Prostate gland (tissue), 2 donors: ENCODE results near the gene PCBP1. TPM values are rescaled to one million over a fixed set of nuclear protein-coding genes. Genes with fewer than 3 reads are reported as not detected.

Source experiments
- DNase-seq: peaks from one replicate; pipeline ENCODE4 v3.0.0-alpha.2; 2019; ENCODE audit warnings: low spot score
- H3K27ac ChIP-seq, 2 donors: fragments of 200-600 bp; sonication (generic); 2 replicates each; pipeline ENCODE4 v1.5.1; 2017 to 2019
- H3K27me3 ChIP-seq: fragments of 200-600 bp; sonication (generic); replicated peaks from 2 replicates; pipeline ENCODE4 v1.5.1; 2019; ENCODE audit not compliant: insufficient read depth
- H3K36me3 ChIP-seq, 2 donors: fragments of 200-600 bp; sonication (generic); 1 replicate in 1 of 2; 2 replicates in 1 of 2; pipeline versions ENCODE4 v1.5.1 to v1.8.1; 2017 to 2019
- H3K4me1 ChIP-seq: fragments of 200-600 bp; sonication (generic); replicated peaks from 2 replicates; pipeline ENCODE4 v1.5.1; 2019
- H3K4me3 ChIP-seq, 2 donors: fragments of 200-600 bp; sonication (generic); 2 replicates each; pipeline ENCODE4 v1.5.1; 2017 to 2019
- H3K9me3 ChIP-seq: fragments of 200-600 bp; sonication (generic); 2 replicates; pipeline ENCODE4 v1.5.1; 2017
- CTCF ChIP-seq, 4 experiments: fragments of 200-600 bp in 2 of 4; fragments of 450-650 bp in 2 of 4; sonication (generic) in 2 of 4; IDR thresholded peaks; 1 replicate in 3 of 4; 2 replicates in 1 of 4; pipeline ENCODE4 v1.5.1; 2016 to 2019; ENCODE audit warnings: antibody characterized with exemption in 4 of 4, mild to moderate bottlenecking in 2 of 4, moderate library complexity in 2 of 4
- POLR2A ChIP-seq: fragments of 450-650 bp; IDR thresholded peaks from one replicate; pipeline ENCODE4 v1.6.1; 2016; ENCODE audit warnings: antibody characterized with exemption, mild to moderate bottlenecking
- POLR2AphosphoS5 ChIP-seq: sonication (generic); formaldehyde crosslinking; IDR thresholded peaks from one replicate; pipeline ENCODE4 v1.6.1; 2017; ENCODE audit warnings: antibody characterized with exemption
- WGBS: methylation state at CpG from one replicate; pipeline ENCODE4 v1.1.5; 2018; 5-methylcytosine and 5-hydroxymethylcytosine counted together
- intact Hi-C: fragments of 100-400 bp; cut with DNase I; formaldehyde crosslinking; loops from one replicate; pipeline ENCODE4 v1.14.2; 2022
- total RNA-seq, 2 donors: library from RNA; depleted of rRNA; stranded (reverse); fragments of >200 nt; gene quantifications; one replicate each; pipeline ENCODE4 v1.1.0, GENCODE V29; 2016

PCBP1 gene
- total RNA-seq, 2 donors from 2014 or later = 166 to 219 TPM

- H3K36me3 ChIP-seq = no peaks in the 10 kb centered on the region
- no peak for DNase-seq
- intact Hi-C loops = loop anchor here (5.0 to 10.0 kb wide), 2 partner anchors 104 to 156 kb away; partner anchors contain the start of genes C2orf42 and TIA1
- WGBS = 3% methylated on average over 8 of the region's 8 CpGs
- peak overlapping the region; percentile 98 to 100 for H3K27ac ChIP-seq
- H3K4me1 ChIP-seq = peaks cover 14% of the 10 kb centered on the region
- TF ChIP-seq CTCF (IDR thresholded peaks at IDR 0.05) = no peak
- no peak for TF ChIP-seq POLR2AphosphoS5
- TF ChIP-seq POLR2A = no peak
- no peaks in the 10 kb centered on the region for H3K27me3 ChIP-seq
- no peaks in the 10 kb centered on the region for H3K9me3 ChIP-seq
- H3K4me3 ChIP-seq = peak overlapping the region; percentile 70 to 80
These were observed 1.4 kb downstream of the PCBP1 start for GRCh38 chr2:70088598-70089219.

GRCh38 chr2:70089220-70089982 is 2.1 kb downstream of the PCBP1 start:
- Histone ChIP-seq H3K27ac (peak overlapping the region; percentile 98 to 100), H3K4me1 (peaks cover 13% of the 10 kb centered on the region), H3K27me3 (no peaks in the 10 kb centered on the region), H3K4me3 (peak overlapping the region; percentile 70 to 80), H3K9me3 (no peaks in the 10 kb centered on the region), H3K36me3 (no peaks in the 10 kb centered on the region)
- 11% methylated on average over 11 of the region's 11 CpGs for WGBS
- intact Hi-C loops = loop anchor here (5.0 to 10.0 kb wide), 2 partner anchors 103 to 155 kb away; partner anchors contain the start of genes C2orf42 and TIA1
- DNase-seq = no peak
- TF ChIP-seq POLR2A = peak; percentile 44
- TF ChIP-seq POLR2AphosphoS5 = peak; percentile 3
- no peak for TF ChIP-seq CTCF (IDR thresholded peaks at IDR 0.05)

- Histone ChIP-seq H3K27me3 (no peaks in the 10 kb centered on the region), H3K4me1 (peaks cover 8% of the 10 kb centered on the region), H3K36me3 (no peaks in the 10 kb centered on the region), H3K27ac (peak overlapping the region; percentile 35 to 100), H3K4me3 (peak overlapping the region in 1 of 2 donors; percentile 80), H3K9me3 (no peaks in the 10 kb centered on the region)
- intact Hi-C loops = loop anchor here (5.0 to 10.0 kb wide), 2 partner anchors 102 to 155 kb away; partner anchors contain the start of genes C2orf42 and TIA1
- DNase-seq = no peak
- TF ChIP-seq CTCF (IDR thresholded peaks at IDR 0.05) (no peak), POLR2A (no peak), POLR2AphosphoS5 (no peak)
- 61% methylated on average over 6 of the region's 6 CpGs for WGBS
These were observed 2.8 kb downstream of the PCBP1 start for GRCh38 chr2:70089983-70090525.

GRCh38 chr2:70090706-70091334 is 3.5 kb downstream of the PCBP1 start:
- TF ChIP-seq POLR2A (no peak), CTCF (IDR thresholded peaks at IDR 0.05) (no peak), POLR2AphosphoS5 (no peak)
- WGBS = 97% methylated on average over 4 of the region's 4 CpGs
- DNase-seq = no peak
- no peak overlapping the region for H3K4me3 ChIP-seq
- no peak overlapping the region for H3K27ac ChIP-seq
- H3K27me3 ChIP-seq = no peaks in the 10 kb centered on the region
- intact Hi-C loops = no loop called here
- no peaks in the 10 kb centered on the region for H3K36me3 ChIP-seq
- H3K9me3 ChIP-seq = no peaks in the 10 kb centered on the region
- no peaks in the 10 kb centered on the region for H3K4me1 ChIP-seq
